G401 (cell line): ENCODE data around the gene NAB2. TPM values are rescaled to one million over a fixed set of nuclear protein-coding genes. Genes with fewer than 3 reads are reported as not detected.

Source experiments
- DNase-seq: peaks from one replicate; pipeline ENCODE4 v3.0.0-alpha.2; 2015; ENCODE audit warnings: low spot score
- in situ Hi-C: cut with HindIII; loops from 2 replicates; pipeline ENCODE4 v1.10.0; 2016; ENCODE audit warnings: low sequenced_read_pairs, mixed read lengths
- total RNA-seq: library from RNA; depleted of rRNA; stranded (reverse); fragments of >200 nt; shearing (Covaris generic); gene quantifications from 2 replicates; pipeline ENCODE4 v1.2.3, GENCODE V29; 2014

NAB2 gene
- total RNA-seq, 1 experiment from 2014 or later, result 44.2 TPM

GRCh38 chr12:57091638-57092528, 3.0 kb downstream of the NAB2 start:
- DNase-seq, result peak; percentile 42
- in situ Hi-C loops, result no loop called here

GRCh38 chr12:57092529-57092862, 3.6 kb downstream of the NAB2 start:
- in situ Hi-C loops, result no loop called here
- DNase-seq, result no peak

- no peak for DNase-seq
- in situ Hi-C loops, result no loop called here
Observed at GRCh38 chr12:57092876-57093414, 4.0 kb downstream of the NAB2 start.

DNA sequence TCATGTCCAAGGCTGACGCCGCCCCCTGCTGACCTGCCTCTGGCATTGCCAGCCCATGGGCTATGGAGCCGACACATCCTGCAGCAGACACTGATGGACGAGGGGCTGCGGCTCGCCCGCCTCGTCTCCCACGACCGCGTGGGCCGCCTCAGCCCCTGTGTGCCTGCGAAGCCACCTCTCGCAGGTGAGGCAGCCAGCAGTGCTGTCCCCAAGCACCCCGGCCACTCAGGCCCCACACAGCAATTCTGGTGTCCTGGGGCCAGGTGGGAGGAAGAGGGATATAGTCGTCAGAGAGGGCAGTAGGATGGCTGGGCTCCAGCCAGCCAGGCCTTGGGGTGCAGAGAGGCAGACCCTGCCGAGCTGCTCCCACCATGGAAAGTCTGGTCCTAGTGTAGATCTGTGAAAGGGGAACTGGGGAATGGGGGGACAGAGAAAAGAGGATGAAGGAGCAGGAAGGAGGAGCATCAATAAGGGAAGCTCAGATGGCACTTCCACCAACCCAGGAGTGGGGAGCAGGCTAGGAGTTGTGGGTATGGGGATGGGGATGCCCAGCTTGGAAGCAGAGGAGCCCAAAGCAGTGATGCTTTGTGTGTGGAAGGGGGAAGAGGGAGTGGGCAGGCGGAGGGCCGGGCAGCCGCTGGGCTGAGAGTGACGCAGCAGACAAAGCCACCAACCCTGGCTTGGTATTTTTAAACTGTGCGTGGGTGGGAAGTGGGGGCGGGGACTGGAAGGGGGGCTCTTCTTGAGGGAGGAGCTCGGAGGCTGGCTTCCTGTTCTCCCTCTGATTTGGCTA, 4.7 kb downstream of the NAB2 start:
- peak; percentile 64 for DNase-seq
- in situ Hi-C loops, result no loop called here

DNA sequence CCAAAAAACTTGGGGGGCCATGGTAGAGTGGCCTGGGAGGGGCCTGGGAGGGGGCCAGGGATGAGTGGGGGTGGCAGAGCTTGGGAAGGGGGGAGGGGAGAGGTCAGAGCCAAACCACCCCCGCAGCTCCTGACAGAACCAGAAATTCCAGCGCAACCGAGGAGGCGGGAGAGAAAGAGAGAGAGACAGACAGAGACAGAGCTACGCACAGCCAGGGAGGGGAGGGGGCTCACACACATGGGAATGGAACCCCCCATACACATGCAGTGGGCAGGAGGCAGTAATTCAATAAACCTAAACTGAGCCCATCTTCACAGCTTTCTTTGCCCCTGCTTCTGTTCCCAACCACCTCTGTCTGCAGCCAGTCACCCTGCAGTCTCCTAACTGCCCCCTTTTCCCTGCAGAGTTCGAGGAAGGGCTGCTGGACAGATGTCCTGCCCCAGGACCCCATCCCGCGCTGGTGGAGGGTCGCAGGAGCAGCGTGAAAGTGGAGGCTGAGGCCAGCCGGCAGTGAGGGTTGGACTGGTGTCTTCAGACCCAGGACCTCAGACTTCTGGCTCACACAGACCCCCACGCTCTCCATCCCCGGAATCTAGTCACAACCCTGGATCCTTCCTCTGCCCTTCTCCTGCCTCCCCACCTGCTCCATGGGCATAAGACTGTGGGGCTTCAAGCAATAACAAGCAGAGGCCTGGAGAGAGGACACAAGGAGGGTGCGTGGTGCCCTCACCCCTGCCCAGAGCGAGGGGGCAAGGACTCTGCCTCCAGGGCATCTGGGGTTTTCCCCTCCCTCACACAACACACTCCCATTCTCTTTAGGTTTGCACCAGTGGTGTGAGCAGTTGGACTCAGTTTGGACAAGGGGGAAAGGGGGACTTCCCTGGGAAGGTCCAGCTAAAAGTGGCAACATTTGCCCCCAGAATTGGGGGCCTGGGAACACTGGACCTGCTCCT, 5.6 kb downstream of the NAB2 start:
- no peak for DNase-seq
- in situ Hi-C loops, result no loop called here

DNA sequence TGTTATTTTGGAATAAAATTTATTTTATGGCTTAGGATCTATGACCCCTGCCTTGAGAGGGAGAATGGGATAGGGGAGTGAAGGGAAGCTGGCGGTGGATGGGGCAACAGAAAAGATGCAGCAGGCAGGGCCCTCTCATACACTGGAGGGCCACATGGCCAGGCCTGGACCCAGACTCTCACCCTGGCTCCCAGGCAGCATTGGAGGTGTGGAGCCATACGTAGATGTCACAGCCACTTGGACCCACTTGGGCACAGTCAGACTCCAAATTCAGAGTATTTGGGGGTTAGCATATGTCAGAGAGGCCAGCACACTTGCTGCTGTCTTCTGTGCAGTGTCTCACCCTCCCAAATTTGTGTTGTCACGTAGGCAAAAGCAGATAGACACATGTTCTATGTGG, 6.5 kb downstream of the NAB2 start:
- in situ Hi-C loops, result no loop called here
- DNase-seq, result no peak

DNA sequence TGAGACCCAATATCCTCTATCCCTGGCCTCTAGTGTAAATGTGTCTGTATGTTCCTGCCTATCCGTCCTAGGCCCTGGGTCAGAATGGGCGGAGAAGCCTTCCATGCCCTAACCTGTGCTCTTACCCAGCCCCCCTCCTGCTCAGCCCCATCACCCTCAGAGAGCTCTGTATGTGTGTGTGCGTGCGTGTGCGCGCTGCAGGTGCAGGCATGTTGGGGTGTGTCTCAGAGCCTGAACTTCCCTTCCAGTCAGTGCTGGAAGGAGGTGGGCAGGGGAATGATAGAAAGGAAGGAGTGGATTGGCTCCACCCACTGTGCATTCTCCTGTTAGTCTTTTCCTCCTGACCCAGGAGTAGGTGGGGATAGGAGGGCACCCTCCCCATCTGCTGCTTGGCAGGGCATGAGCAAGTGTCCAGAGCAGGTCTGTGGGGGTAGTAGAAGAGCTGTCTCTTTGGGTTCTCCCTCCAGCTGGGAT, 7.2 kb downstream of the NAB2 start:
- DNase-seq, result peak; percentile 41
- in situ Hi-C loops, result no loop called here

DNA sequence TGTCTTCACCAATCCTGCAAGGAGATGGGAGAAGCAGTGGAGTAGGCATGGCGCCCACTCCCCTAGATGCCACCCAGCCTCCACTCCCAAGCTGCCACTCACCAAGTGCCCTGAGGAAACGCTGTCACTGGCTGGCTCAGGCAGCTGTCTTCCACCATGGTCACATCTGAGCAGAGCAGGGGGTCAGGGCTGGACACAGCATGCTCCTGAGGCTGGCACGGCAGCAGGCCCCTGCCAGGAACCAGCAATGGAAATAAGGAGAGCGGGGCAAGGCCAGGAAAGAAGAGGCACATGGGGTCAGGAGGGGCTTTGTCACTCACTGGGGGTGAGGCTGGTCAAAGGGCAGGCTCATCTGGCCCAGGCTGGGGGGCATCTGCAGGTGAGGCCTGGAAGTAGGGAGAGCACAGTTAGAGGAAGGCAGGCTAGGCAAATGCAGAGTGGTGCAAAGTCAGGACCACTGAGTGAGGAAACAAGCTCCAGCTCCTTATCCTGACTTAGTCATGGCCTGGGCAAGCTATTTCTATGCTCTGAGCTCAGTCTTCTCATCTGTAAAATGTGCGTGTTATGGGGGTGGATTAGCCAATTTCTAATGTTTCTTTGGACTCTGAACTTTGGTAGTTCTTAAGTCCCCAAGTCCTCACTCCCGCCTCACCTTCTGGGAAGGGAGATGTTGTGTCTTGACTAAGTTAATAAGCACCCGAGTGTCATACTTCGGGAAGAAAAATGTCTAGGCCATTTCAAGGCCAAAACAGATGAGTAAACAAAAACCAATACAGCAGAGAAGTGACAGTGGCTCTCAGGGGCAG, 8.0 kb downstream of the NAB2 start:
- DNase-seq, result no peak
- in situ Hi-C loops, result no loop called here

- in situ Hi-C loops, result no loop called here
- no peak for DNase-seq
Observed at GRCh38 chr12:57097554-57097835, 8.6 kb downstream of the NAB2 start.

GRCh38 chr12:57098546-57098945, 9.6 kb downstream of the NAB2 start:
- no peak for DNase-seq
- in situ Hi-C loops, result no loop called here

GRCh38 chr12:57099047-57099714, 10.3 kb downstream of the NAB2 start:
- no peak for DNase-seq
- in situ Hi-C loops, result no loop called here

DNA sequence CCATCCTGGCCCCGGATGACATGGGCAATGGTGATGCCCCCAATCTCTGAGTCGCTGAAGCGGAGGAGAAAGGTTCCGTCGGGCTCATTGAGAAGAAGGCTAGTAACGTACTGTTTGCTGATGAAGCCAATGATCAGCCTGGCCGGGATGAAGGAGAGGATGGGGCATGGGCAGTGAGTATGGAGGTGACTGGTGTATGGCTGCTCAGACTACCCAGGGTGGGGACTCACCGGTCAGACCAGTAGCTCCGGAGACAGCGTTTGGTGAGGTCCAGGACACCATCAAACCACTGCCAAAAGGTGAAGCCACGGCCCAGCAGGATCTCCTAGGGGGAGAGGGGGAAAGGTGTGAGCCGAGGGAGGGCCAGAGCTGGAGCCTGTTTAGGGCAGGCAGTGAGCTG, 10.9 kb downstream of the NAB2 start:
- no peak for DNase-seq
- in situ Hi-C loops, result no loop called here

DNA sequence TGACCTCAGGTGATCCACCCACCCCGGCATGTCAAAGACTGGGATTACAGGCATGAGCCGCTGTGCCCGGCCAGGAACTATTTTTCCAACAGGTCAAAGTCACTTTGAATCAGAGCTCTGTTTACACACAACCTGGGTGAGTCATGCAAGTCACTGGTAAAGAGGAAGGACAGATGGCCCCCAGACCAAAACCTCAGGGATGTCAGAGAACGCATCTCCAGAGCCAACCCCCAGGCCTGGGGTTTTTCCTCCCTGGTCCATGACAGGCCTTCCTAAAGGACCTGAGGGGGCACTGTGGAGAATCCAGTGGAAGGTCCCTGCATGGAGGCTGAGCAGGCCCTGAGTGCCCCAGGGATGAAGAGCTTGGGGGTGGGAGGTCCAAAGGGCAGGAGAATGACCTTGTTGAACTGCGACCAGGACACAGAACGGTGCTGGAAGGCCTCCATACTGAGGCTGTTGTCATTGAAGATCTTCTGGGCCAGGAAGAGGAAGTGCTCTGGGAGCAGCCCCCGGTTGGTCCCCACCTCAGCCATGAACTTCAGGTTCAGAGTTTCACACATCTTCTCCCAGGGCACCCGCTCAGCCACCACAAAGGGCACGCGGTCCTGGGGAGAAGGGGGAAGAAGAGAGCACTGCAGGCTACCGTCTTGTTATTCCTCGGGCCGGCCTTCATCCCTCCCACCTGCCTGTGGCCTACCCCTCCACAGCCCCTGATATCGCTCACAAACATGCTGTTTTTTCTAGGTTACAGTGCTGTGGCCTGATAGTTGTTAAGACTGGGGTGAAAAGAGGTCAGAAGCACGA, 13.2 kb downstream of the NAB2 start:
- DNase-seq, result no peak
- in situ Hi-C loops, result no loop called here

DNA sequence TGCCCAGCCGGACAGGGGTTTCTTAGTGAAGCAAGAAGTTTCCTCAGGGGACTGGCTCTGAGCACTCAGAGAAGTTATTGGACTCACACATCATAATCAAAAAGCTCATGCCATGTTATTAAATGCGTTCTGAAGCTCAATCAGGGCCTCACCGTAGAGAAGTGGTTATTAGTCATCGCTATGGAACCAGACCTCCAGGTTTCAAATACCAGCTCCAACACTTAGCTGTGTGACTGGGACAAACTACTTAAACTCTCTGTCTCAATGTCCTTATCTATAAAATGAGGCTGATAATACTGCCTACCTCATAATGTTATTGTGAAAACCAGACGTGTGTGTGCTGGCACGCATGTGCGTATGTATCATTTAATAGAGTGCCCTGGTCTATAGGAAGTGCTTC, 14.9 kb downstream of the NAB2 start:
- in situ Hi-C loops, result no loop called here
- no peak for DNase-seq

- DNase-seq, result no peak
- in situ Hi-C loops, result no loop called here
Observed at GRCh38 chr12:57104292-57104910, 15.5 kb downstream of the NAB2 start.

- in situ Hi-C loops, result no loop called here
- DNase-seq, result no peak
Observed at GRCh38 chr12:57105011-57105753, 16.3 kb downstream of the NAB2 start.
